GM21360 (cell line): ENCODE results near the gene UEVLD.
"Not testable (repeated sequence)": the region's sequence is repeated elsewhere in the genome, so short reads cannot be mapped to it uniquely, and the experiment has no call there.

Experiments
- ATAC-seq: cut with Tn5 transposase; IDR thresholded peaks from one replicate; pipeline ENCODE4 v1.9.1; 2021; ENCODE audit warnings: mild to moderate bottlenecking, moderate library complexity; ENCODE audit not compliant: unreplicated experiment

Gene UEVLD

GRCh38 chr11:18588297-18589252 is at the start of gene UEVLD:
Gene UEVLD (minus strand): TSS chr11:18588734. CDS start chr11:18588654, 80 bp downstream.
- ATAC-seq, result peak; percentile 55

DNA sequence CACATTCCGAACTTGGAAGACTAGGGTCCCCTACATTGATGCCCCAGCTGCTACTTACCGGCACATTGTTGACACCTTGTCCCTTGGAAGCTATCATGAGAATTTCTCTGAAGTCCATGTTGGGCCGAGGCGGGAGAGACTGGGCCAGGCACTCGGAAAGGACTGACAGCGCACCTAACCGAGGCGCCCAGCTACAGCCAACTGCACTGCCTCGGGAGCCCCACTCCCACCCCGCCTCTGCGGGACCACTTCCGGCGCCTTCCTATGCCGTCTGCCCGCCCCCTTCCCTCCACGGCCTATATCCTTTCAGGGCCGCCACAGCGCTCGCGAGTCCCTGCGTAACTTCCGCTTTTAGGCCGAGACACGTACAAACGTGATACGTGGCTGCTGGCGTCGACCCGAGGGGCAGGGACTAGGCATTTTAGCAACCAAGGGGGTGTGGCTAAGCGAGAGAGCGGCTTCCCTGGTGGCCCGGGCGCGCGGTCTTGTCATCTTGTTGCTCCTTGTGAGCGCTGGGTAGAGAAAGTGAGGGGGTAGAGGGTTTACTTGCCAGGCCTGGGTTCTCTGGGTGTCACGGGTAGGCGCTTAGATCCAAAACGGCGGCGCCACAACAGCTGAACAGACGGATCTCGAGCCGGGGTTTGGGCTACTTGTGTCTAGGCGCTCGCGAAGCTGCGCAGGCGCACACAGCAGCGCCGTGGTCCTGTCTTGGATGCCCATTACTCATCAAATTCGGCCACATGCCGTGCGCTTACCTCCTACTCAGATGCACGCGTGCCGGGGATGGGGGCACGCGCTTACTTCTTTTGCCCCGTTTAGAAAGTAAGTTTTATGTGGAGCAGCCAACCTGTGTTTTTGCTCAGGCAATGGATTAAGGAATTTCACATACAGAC is 45.9 kb upstream of the UEVLD start, which contains the start of gene SPTY2D1:
Gene SPTY2D1 (minus strand): TSS at position 203 of the 893 bp plus-strand sequence. CDS start 85 bp downstream, at position 118.
- ATAC-seq, result peak; percentile 95

- ATAC-seq, result peak; percentile 49
Observed at GRCh38 chr11:18633256-18634139, 45.0 kb upstream of the UEVLD start.

GRCh38 chr11:18632841-18633240 is 44.3 kb upstream of the UEVLD start:
- no peak for ATAC-seq

DNA sequence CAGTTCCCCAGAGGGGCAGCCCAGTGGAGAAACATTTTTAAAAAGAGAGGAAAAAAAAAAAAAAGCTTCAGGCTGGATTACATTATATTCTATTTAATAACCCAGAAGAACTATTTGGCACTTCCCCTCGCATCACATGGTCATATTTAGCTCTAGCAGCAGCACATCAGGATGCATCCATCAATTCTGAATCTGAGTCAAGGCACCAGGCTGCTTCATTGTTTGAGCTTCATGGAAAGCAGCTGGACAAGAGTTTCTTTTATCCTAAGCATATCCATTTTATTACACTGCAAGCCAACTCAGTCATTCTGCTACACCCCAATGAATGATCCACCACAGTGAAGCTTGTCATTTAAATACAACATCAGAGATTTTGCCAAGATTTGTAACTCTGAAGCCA is 35.6 kb upstream of the UEVLD start:
- no peak for ATAC-seq

DNA sequence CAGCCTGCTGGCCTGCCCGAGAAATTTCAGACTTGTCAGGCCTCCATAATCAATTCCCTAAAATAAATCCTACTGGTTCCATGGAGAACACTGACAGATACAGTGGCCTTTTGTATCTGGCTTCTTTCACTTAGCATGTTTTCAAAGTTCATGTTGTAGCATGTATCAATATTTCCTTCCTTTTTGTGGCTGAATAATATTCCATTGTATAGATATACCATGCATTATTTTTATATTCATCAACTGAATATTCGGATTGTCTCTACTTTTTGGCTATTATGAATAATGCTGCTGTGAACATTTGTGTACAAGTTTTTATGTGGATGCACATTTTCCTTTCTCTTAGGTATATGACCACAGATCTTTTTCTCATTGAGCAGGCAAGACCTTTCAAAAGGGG is 35.2 kb upstream of the UEVLD start:
- ATAC-seq, result no peak

DNA sequence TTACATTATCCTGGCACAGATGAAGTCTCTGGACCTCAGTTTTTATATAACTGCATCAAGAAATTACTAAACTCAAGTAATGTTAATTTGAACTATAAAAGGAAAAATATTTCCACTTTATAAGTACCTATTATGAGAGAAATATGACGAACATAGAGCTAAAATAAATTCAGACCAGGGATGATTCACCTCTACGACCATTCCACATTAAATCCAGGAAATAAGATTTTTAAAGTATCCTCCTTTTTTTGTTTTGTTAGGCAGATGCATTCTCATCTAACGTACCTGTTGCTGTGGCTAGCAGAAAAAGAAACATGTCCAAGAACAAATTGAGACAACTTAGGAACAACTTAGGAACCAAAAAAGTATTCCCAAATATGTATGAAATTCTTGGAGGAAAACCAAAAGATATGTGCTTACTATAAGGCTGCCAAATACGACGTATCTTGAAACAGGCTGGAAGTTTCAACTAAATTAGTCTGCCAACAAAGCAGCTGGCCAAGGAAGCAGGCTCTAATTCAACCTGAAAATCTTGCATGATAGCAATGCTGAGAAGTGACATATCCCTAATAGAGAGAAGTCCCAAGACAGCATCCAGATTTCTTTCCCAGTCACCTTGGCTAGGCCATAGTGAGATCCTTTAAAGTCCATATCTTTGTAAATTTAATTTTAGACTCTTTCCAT is 29.9 kb upstream of the UEVLD start:
- ATAC-seq, result no peak

DNA sequence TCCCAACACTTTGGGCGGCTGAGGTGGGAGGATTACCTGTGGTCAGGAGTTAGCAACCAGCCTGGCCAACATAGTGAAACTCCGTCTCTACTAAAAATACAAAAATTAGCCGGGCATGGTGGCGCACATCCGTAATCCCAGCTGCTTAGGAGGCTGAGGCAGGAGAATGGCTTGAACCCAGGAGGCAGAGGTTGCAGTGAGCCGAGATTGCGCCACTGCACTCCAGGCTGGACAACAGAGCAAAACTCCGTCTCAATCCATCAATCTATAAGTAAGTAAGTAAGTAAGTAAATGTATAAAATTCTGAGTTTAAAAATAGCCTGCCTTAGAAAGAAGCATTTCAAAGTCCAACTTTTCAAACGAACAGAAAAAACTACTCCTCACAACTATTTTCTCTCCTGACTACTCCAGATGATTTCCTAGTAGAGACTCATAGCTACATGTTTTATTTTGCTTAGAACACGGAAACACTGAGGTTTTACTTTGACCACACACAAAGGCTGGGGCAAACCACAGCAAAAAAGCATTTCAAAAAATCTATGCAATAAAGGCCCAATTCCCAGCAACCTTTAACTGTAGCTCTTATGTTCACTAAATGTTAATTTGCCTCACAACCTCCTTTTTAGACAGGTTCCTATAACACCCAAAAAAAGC is 29.3 kb upstream of the UEVLD start:
- peak; percentile 40 for ATAC-seq

DNA sequence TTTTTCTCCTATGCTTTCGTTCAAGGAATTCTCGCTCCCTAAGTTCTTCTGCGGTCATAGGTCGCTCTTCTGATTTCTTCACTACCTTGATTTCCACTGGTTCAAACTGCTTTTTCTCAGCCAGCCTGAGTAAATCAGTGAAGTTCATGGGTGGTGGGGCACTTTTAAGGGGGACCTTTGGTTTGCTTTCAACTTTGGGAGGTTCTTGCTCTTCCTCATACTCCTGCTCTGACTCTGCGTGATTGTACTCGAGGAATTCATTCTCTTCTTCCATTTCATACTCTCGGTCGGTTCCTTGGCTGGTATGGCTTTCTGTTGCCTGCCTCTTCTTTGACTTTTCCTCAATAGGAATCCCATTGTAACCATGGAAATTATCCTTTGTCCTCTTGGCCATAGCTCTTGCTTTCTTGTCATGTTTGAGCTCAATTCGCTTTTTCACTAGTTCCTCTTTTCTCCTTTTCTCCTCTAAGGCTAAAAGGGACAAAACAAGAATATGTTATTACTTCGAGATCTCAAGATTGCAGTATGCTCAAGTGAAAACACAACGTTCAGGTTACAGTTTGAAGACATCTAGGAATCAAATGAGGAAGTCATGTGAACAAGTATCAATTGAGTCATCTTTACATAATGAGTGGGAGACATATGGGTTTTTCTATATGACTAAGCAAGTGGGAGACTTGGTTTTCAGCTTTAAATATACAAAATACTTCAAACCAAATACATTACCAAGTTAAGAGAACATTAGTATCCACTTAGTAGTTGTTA is 27.3 kb upstream of the UEVLD start:
- peak; percentile 95 for ATAC-seq

DNA sequence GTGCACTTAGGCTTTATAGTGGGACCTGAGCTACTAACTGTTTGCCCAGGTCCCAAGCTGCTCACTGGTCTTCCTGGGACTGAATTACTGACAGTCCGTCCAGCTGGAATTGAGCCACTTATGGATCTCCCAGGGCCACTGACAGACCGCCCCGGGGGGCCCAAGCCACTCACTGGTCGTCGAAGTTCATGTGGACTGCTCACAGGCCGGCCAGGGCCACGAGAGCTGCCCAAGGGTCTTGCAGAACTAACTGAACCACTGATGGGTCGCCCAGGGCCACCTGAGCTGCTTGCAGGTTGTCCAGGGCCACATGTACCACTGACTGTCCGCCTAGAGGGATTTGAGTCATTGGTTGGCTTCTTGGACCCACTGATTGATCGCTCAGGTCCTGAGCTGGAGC is 26.1 kb upstream of the UEVLD start:
- no peak for ATAC-seq

- ATAC-seq, result no peak
Observed at GRCh38 chr11:18612394-18612793, 23.9 kb upstream of the UEVLD start.

DNA sequence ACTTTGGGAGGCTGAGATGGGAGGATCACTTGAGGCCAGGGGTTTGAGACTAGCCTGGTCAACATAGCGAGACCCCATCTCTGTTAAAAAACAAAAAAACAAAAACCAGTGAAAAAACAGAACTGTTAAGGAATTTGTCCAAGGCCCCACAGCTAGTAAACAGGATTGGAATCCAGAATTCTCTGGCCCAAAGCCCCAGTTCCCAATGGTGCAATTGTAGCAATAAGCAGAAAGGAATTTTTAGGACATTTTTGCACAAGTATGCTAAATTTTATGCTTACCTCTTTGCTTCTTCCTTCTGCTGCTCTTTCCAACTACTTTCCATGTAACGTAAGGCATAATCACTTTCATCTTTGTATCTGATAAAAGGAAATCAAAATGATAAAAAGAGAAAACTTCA is 22.7 kb upstream of the UEVLD start:
- no peak for ATAC-seq

DNA sequence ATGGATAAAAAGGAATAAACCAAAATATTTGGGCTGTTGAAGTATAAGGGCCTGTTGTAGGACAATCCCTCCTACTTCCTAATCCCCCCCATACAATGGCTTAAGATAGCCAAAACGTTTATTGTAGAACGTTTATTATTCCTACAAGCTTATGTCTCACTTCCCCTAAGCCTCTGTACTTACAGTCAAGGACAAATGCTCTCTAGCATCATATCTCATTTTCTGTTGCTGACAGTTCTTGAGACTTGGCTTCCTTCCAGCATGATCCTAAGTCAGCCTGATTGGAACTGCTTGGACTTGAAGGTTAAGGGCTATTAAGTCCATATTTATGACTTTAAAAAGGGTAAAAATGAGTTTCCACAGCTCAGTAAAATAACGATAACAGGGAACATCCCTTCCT is 19.8 kb upstream of the UEVLD start:
- ATAC-seq, result no peak

DNA sequence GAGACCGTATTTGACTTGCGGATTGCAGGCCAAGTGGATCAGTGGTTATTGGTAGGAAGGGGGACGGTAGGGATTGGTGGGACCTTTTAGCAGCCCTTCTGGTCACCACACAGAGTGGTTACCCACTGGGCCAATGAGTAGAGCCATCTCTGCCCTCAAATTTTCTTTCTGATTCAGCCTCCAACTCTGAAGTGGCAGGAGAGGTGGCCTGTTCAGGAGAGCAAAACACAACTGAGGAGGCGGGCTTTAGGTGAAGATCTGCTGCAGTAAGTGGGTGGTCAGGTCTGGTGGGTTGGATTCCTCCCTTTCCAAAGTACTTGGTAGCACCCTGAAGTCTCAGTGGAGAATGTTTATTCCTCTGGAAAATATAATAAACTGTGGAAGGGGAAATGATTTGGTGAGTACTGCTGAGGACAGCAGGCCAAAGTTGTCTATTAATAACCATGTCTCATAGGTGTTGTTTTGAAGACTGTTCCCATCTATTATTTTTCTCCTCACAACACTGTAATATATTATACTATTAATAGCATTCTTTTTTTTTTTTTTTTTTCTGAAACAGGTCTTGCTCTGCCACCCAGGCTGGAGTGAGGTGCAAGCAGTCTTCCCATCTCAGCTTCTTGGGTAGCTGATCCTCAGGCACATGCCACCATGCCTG is 12.5 kb upstream of the UEVLD start:
- no peak for ATAC-seq

DNA sequence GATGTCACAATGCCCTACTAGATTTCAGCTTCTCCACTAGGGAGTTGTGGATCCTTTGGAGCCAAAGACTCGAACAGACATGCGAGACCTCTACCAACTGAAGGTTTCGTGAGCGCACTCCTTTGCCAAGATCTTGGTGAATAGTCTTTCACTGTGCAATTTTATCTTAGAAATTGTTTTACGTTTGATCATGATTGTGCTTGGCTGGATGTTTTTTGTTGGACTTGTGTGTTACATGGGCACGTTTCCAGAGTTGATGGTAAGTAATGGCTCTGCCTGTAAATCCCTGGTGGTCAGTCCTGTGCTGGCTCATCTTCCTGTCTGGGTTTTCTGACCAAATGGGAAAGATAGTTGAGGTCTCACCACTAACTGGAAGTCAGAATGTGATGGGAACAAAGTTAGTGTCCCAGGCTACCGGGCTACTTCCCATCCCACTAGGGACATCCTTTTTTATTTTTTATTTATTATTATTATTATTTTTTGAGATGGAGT is 11.3 kb upstream of the UEVLD start, which contains the start of gene MISFA:
Gene MISFA (plus strand): TSS at position 51 of the 492 bp plus-strand sequence. CDS start 140 bp downstream, at position 191.
- ATAC-seq, result no peak

DNA sequence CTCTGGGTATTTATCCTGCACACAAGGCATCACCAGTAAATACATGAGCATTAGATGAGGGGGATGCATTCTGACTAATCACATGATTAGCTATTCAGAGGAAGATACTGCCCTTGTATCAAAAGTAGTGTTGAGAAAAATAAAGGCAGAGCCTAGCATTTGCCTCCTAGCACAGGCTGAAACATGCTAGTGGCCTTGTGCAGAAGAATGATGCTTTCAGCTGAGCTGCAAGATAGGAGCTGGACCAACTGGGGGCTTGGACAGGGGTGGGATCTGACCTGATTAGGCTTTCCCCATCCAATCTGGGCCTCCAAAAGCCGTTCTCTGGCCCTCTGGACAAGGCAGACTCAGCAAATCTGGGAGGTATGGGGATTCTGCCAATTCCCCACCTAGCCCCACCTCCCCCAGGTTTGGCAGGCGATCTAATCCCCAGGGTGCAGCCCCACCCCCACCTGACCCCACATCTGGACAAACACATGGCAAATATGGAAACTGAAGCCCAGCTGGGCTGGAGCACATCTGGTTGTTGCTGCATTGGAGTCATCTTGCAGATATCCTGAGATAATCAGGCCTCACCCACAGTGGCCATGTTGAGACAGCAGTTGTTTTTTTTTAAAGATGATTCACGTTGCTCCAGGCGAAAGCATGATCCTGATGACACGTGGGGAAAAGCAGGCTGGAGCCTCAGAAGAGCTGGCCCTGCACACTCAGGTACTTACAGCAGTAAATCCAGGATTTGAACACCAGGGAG is 6.6 kb upstream of the UEVLD start:
- ATAC-seq, result no peak

- not testable (repeated sequence) for ATAC-seq
Observed at GRCh38 chr11:18594088-18594487, 5.6 kb upstream of the UEVLD start.
